Esophagus muscularis mucosa (tissue), 4 donors: ENCODE data around the gene SHISA6. TPM values are rescaled to one million over a fixed set of nuclear protein-coding genes. Genes with fewer than 3 reads are reported as not detected.
A peak's percentile ranks its signal among the peaks of the same experiment; 100 is the strongest.
"Not testable (repeated sequence)": the region's sequence is repeated elsewhere in the genome, so short reads cannot be mapped to it uniquely, and the experiment has no call there.

ENCODE experiments used
- DNase-seq: peaks from one replicate; pipeline ENCODE4 v3.0.0-alpha.2; 2017; ENCODE audit errors: extremely low spot score
- H3K27ac ChIP-seq, 4 donors: fragments of 200-600 bp; sonication (generic); replicated peaks in 1 of 4; 1 replicate in 3 of 4; 2 replicates in 1 of 4; pipeline ENCODE4 v1.5.1; 2016 to 2019; ENCODE audit warnings: mild to moderate bottlenecking in 1 of 4
- H3K27me3 ChIP-seq, 4 donors: fragments of 200-600 bp; sonication (generic); one replicate each; pipeline versions ENCODE4 v1.5.1 to v1.6.0; 2016 to 2019
- H3K36me3 ChIP-seq, 4 donors: fragments of 200-600 bp; sonication (generic); one replicate each; pipeline ENCODE4 v1.5.1; 2016 to 2019
- H3K4me1 ChIP-seq, 4 donors: fragments of 200-600 bp; sonication (generic); one replicate each; pipeline ENCODE4 v1.5.1; 2016 to 2019
- H3K4me3 ChIP-seq, 4 donors: fragments of 200-600 bp; sonication (generic); 1 replicate in 2 of 4; 2 replicates in 2 of 4; pipeline ENCODE4 v1.5.1; 2016 to 2019; ENCODE audit warnings: mild to moderate bottlenecking in 4 of 4, moderate library complexity in 1 of 4
- H3K9me3 ChIP-seq, 4 donors: fragments of 200-600 bp; sonication (generic); 1 replicate in 3 of 4; 2 replicates in 1 of 4; pipeline ENCODE4 v1.5.1; 2016 to 2019
- CTCF ChIP-seq, 3 experiments: fragments of 200-600 bp in 2 of 3; fragments of 450-650 bp in 1 of 3; sonication (generic) in 2 of 3; IDR thresholded peaks; one replicate each; pipeline ENCODE4 v1.5.1; 2017 to 2019; ENCODE audit warnings: antibody characterized with exemption in 3 of 3, mild to moderate bottlenecking in 2 of 3, moderate library complexity in 1 of 3
- EP300 ChIP-seq: sonication (generic); formaldehyde crosslinking; IDR thresholded peaks from one replicate; pipeline ENCODE4 v1.6.1; 2017; ENCODE audit warnings: antibody characterized with exemption
- POLR2A ChIP-seq: fragments of 450-650 bp; IDR thresholded peaks from one replicate; pipeline ENCODE4 v1.6.1; 2017; ENCODE audit warnings: antibody characterized with exemption, moderate library complexity, mild to moderate bottlenecking, low read depth
- POLR2AphosphoS5 ChIP-seq, 2 donors: sonication (generic); formaldehyde crosslinking; IDR thresholded peaks; one replicate each; pipeline ENCODE4 v1.6.1; 2017; ENCODE audit warnings: antibody characterized with exemption in 2 of 2
- WGBS: methylation state at CpG from one replicate; pipeline ENCODE4 v1.1.5; 2018; 5-methylcytosine and 5-hydroxymethylcytosine counted together
- intact Hi-C: fragments of 100-400 bp; cut with DNase I; formaldehyde crosslinking; loops from one replicate; pipeline ENCODE4 v1.15.1; 2023
- total RNA-seq, 4 donors: library from RNA; depleted of rRNA; stranded (reverse); fragments of >200 nt; gene quantifications; one replicate each; pipeline versions ENCODE4 v1.1.0 to v1.2.1, GENCODE V29; 2016

The SHISA6 gene
- total RNA-seq, 4 donors from 2014 or later, result 0.83 to 1.7 (median 1.4) TPM

GRCh38 chr17:11305524-11305923, 64.5 kb downstream of the SHISA6 start:
- no peak overlapping the region for H3K27ac ChIP-seq
- intact Hi-C loops, result loop anchor here (5.0 kb wide), 1 partner anchor 578 kb away; no protein-coding TSS in a partner anchor
- 96% methylated on average over 9 of the region's 9 CpGs for WGBS
- no peak for TF ChIP-seq EP300
- TF ChIP-seq POLR2AphosphoS5 (IDR thresholded peaks at IDR 0.05), result no peak
- no peak for TF ChIP-seq POLR2A
- no peak for TF ChIP-seq CTCF (IDR thresholded peaks at IDR 0.05)
- H3K27me3 ChIP-seq, result peaks cover 0 to 1% (median 0%) of the 10 kb centered on the region in 4 donors
- no peaks in the 10 kb centered on the region for H3K36me3 ChIP-seq
- H3K9me3 ChIP-seq, result no peaks in the 10 kb centered on the region
- H3K4me3 ChIP-seq, result no peak overlapping the region
- DNase-seq, result peak; percentile 83
- peaks cover 0 to 10% (median 3%) of the 10 kb centered on the region in 4 donors for H3K4me1 ChIP-seq

GRCh38 chr17:11308531-11308930, 67.5 kb downstream of the SHISA6 start:
- WGBS, result 68% methylated on average over 7 of the region's 7 CpGs
- Histone ChIP-seq H3K36me3 (no peaks in the 10 kb centered on the region), H3K27me3 (peaks cover 0 to 4% (median 0%) of the 10 kb centered on the region in 4 donors), H3K4me3 (no peak overlapping the region), H3K27ac (no peak overlapping the region), H3K4me1 (peaks cover 0 to 10% (median 3%) of the 10 kb centered on the region in 4 donors), H3K9me3 (no peaks in the 10 kb centered on the region)
- intact Hi-C loops, result loop anchor here (5.0 kb wide), 1 partner anchor 581 kb away; no protein-coding TSS in a partner anchor
- TF ChIP-seq POLR2A, result no peak
- TF ChIP-seq POLR2AphosphoS5 (IDR thresholded peaks at IDR 0.05), result no peak
- no peak for TF ChIP-seq CTCF (IDR thresholded peaks at IDR 0.05)
- no peak for TF ChIP-seq EP300
- DNase-seq, result peak; percentile 78

DNA sequence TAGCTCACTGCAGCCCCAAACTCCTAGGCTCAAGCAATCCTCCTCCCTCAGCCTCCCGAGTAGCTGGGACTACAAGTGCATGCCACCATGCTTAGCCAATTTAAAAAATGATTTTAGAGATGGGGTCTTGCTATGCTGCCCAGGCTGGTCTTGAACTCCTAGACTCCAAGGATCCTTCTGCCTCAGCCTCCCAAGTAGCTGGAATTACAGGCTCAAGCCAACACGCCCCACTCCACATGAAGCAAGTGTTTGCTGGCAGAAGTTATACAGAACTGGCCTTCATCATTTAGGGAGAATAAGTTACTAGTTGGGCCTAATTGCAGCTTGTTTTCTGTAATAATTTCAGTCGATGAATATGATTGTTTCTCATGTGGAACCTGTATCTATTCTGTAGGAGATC, 68.0 kb downstream of the SHISA6 start:
- intact Hi-C loops, result loop anchor here (5.0 kb wide), 1 partner anchor 582 kb away; no protein-coding TSS in a partner anchor
- no peak overlapping the region for H3K27ac ChIP-seq
- DNase-seq, result peak; percentile 68
- no peaks in the 10 kb centered on the region for H3K36me3 ChIP-seq
- H3K27me3 ChIP-seq, result peaks cover 0 to 4% (median 0%) of the 10 kb centered on the region in 4 donors
- H3K4me1 ChIP-seq, result peaks cover 0 to 8% (median 3%) of the 10 kb centered on the region in 4 donors
- whole genome bisulfite sequencing, result 77% methylated on average over 3 of the region's 3 CpGs
- H3K4me3 ChIP-seq, result no peak overlapping the region
- no peaks in the 10 kb centered on the region for H3K9me3 ChIP-seq
- no peak for TF ChIP-seq CTCF (IDR thresholded peaks at IDR 0.05)
- no peak for TF ChIP-seq EP300
- TF ChIP-seq POLR2AphosphoS5 (IDR thresholded peaks at IDR 0.05), result no peak
- no peak for TF ChIP-seq POLR2A

DNA sequence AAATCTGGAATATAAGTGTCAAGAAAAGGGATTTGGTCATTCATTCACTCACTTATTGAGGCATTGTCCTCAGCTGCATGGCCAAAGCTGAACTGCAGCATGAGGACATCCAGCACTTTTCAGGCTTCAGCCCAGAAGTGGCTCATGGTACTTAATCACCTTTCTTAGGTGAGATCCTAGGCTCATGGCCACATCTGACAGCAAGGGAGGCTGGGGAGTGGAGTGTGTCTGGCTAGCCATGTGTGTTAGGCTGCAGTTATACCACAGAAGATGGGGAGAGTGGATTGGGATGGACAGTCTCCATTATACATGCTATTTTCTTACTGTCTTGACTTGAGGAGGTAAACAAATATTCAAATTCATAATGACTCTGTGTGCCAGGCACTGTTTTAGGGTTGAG, 68.8 kb downstream of the SHISA6 start:
- peaks cover 0 to 4% (median 0%) of the 10 kb centered on the region in 4 donors for H3K27me3 ChIP-seq
- peaks cover 0 to under 1% (median 0%) of the 10 kb centered on the region in 4 donors for H3K4me1 ChIP-seq
- intact Hi-C loops, result loop anchor here (5.0 kb wide), 1 partner anchor 583 kb away; no protein-coding TSS in a partner anchor
- no peaks in the 10 kb centered on the region for H3K9me3 ChIP-seq
- DNase-seq, result peak; percentile 42
- H3K27ac ChIP-seq, result no peak overlapping the region
- no peaks in the 10 kb centered on the region for H3K36me3 ChIP-seq
- no peak overlapping the region for H3K4me3 ChIP-seq
- TF ChIP-seq POLR2AphosphoS5 (IDR thresholded peaks at IDR 0.05), result no peak
- TF ChIP-seq EP300, result no peak
- no peak for TF ChIP-seq POLR2A
- no peak for TF ChIP-seq CTCF (IDR thresholded peaks at IDR 0.05)

GRCh38 chr17:11316451-11316850, 75.4 kb downstream of the SHISA6 start:
- intact Hi-C loops, result not testable (repeated sequence)

More at GRCh38 chr17:11316451-11316850, 75.4 kb downstream of the SHISA6 start:
- not testable (repeated sequence) for H3K9me3 ChIP-seq, H3K36me3 ChIP-seq, H3K27ac ChIP-seq, H3K27me3 ChIP-seq, H3K4me1 ChIP-seq, H3K4me3 ChIP-seq
- DNase-seq, result peak; percentile 29
- WGBS, result 85% methylated on average over 11 of the region's 11 CpGs
